NCI-H2227 (cell line): ENCODE results near the gene CLMN.

Source experiments
- DNase-seq: peaks from one replicate; lab custom pipeline; 2025; ENCODE audit not compliant: unreplicated experiment; lab: John Stamatoyannopoulos, UW

The CLMN gene

DNA sequence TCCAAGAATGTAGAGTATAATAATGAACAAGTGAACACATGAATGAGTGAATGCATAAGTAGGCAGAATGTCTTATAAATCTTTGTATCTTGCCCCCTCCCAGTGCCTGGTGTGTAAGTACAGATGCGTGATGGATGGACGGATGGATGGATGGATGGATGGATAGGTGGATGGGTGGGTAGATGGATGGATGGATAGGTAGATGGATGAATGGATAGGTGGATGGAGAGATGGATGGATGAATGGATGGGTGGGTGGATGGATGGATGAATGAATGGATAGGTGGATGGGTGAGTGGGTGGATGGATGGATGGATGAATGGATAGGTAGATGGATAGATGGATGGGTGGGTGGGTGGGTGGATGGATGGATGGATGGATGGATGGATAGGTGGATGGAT is 74.4 kb downstream of the CLMN start:
- no peak for DNase-seq

DNA sequence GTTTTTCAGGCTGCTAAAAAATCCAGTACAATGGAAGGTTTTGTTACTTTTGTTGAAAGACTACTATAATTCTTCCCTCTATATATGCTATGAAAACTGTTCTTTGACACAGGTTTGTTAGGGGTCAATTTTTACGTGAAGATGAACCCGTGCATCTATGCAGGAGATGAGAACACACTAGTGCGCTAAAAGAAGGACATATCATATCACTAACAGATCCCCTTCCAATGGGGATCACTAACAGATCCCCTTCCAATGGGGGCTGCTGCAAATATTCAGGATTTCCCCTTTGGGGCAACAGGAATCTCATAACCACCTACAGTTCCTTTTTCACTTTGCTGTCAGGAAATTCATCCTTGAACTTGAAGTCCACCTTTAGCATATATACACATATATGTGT is 75.1 kb downstream of the CLMN start:
- DNase-seq: no peak

DNA sequence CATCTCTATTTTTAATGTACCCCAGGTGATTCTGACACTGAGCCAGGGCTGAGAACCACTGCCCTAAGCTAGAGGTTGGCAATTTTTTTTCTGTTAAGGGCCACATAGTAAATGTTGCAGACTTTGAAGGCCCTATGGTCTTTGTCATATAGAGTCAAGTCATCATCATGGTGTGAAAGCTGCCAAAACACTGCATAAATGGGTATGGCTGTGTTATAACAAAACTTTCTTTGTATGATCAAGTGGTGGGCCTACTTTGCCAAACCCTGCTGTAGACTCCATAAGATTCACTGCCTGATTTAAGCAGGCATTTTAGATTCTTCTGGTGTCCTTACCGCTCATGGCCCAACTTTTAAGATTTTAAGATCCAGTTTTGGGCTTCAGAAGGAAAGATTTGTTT is 76.8 kb downstream of the CLMN start:
- DNase-seq: no peak

DNA sequence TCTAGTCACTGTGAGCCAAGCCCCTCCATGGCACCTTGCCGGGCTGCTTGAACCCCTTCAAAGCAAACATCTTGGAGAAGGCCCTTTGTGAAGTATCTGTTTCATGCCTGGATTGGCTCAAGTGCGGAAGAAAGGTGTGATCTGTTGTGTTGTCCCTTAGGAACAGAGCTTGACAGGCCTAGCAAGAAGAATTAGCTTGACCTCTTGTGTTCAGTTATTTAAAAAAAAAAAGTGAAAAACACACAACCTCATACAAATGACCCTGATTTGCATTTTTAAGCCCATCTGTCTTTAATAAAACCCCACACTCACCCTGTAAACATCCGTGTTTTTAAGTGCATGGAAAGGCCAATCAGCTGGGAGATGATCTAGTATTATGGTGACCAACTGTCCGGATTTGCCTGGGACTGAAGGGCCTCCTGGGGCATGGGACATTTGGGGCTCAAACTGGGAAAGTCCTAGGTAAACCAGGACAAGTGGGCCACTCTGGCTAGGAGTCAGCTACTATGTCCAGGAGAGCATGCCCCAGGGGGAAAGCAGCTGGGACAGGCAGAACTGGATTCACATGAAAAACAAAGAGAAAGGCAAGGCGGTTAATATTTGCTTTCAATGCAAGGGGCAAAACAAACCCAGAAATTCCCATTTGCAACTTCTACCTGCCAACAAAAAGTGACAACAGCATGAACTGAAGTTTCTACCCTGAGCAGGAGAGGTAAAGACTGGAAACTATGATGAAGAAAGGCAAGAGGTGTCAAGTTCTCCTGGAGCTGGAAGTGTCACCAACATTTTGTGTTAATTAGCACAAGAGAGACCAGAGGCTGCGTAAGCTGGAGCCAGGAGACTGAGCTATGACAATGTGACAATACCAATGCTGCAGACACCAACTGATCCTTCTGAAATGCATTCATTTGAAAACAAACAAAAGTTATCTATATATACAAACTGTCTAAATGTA is 78.6 kb downstream of the CLMN start:
- DNase-seq: no peak

DNA sequence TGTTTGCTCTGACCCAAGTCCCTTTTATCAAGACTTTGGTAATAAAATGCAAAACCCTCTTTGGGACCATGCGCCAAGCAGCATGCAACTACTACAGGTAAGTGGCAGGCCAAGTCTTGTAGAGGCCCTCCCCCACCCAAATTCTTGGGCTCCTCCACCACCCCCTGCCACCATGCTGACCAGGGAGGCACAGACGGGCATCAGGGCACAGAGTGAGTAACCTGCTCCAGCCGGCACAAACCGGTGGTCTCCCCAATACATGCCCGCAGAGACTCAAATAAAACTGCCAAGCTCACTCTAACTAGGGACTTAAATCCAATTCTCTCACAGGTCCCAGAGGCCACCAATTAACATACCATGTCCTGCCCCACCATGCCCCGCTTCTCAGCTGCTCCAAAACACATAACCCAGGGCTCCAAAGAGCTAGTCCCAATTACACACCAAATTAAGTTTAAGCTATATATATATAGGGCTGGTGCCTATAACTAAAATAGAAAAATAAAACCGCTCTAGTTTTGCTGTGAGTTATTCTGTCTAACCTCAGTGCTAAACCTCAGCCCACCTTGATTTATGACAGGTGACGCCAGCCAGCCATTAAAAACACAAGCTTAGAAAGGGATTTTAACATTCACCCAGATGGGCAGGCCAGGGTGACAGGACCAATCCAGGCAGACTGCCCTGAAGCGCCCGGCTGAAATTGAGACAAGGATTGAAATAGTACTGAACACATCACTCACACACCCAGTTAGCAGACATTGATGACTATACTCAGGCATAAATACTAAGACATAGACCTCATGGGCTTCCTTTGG is 81.0 kb downstream of the CLMN start:
- DNase-seq: no peak

DNA sequence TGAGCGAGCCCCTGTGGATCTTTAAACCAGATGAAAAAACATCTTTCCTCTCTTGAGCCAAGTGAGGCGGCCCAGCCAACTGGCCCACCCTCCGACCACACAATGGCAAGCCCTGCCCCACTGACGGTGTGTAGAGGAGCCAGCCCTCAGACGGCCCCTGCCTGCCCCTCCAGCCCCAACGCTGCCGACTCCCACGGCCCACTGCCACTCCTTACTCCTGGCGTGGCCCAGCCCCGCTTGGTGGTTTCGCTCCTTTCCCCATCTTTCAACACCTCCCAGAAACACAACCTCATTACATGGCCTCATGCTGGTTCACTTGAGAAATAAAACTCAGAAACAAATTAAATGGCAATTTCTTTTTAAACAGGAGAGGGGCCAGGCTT is 81.8 kb downstream of the CLMN start:
- DNase-seq: no peak

DNA sequence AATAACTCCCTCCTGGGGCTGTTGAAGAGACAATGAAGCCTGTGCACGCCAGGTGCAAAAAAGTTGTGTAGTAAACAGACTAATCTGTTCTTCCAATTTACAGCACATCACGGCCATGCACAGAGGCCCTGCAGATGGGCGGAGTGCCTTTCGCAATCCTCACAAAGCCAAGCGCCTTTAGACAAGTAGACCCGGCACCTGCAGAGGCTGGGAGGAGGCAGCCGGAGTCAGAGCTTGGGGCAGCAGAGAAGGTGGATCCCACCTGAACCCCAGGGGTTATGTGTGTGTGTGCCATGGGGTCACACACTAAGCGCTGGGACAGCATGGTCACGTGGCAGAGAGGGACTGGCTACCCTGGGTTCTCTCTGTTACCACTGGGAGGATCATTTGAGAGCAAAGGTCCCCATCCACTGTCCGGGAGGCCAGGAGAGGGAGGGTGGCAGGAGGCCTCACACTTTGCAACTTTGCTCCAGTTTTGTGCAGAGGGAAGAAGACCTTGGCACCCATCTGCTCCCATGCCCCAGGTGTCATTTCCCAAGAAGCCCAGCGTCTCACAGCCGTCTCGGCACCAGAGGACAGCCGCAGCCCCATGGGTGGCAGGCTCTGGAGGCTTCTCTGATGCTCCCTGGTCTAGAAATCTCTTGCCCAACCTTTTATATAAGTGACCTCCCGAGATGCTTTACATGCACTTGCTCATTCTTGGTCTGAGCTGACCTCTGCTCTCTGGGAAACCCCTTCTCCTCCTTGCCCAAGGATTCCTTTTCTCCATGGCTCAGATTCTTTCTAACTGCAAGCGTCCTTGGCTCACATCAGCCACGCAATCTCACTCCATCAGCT is 82.4 kb downstream of the CLMN start:
- no peak for DNase-seq

DNA sequence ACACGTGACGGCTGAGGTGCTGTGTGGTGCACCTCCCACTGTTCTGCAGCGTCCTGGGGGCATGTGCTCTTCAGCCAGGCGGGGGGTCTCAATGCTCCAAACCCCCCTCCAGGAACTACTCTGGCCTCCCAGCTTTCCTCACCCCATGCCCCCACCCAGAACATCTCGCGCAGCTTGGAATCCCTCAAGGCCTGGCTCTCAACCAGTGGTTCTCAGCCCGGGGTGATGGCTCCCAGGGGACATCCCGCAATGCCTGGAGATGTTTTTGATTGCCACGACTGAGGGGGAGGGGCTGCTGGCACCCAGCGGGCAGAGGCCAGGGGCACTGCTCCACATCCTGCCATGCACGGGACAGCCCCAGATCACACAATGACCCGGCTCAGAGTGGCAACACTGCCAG is 83.5 kb downstream of the CLMN start:
- DNase-seq: no peak

DNA sequence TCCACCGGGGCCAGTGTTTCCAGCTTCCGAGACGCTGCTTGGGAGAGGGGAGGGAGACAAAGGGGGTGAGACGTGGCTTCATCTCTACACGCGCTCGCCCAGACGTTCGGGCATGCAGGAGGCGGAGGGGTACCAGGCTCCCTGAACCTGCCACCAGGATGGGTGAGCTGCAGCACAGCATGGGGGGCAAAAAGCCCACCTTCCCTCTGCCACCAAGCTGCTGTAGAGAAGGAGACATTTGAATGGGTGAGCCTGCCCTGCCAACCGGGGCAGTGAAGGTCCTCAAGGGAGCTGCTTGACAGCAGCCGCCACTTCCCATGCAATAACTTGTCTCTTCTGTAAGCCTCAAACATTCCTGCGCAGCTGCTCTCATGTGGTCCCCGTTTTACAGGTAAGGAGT is 83.9 kb downstream of the CLMN start:
- DNase-seq: no peak

DNA sequence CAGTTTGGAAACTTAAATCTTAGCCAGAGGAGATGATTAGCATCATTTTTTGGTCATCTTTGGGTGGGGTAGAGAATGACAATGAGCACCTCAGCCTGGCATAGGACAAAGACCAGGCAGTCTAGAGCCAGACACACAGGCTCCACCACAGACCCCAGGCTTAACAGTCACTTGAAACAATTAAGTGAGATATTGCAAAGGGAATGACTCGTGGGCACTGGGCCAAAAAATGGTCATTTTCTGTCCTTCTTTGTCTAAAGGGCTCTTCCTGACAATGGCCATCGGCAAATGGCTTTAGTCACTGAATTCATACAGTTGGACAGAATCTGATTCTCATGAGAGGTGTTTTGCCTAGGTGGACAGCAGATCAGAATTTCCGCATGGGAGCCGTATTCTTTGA is 84.4 kb downstream of the CLMN start:
- DNase-seq: no peak

DNA sequence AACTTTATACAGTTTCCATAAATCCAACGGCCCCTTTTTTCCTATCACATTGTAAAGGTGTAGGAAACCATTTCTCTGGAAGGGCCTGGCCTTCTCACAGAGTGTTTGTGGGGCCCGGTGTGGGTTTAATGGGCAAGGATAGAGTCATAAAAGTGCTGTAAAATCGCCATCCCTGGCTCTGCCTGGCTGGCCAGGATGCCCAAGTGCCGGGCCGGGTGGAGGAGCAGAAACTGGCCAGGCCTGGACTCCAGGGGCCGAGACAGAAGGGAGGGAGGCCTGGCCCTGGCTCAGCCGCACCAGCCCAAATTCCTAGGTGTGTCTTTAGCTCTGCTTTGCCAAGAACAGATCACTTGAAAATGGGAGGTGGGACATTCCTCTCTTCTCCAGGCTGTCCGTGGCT is 85.3 kb downstream of the CLMN start:
- DNase-seq: no peak

DNA sequence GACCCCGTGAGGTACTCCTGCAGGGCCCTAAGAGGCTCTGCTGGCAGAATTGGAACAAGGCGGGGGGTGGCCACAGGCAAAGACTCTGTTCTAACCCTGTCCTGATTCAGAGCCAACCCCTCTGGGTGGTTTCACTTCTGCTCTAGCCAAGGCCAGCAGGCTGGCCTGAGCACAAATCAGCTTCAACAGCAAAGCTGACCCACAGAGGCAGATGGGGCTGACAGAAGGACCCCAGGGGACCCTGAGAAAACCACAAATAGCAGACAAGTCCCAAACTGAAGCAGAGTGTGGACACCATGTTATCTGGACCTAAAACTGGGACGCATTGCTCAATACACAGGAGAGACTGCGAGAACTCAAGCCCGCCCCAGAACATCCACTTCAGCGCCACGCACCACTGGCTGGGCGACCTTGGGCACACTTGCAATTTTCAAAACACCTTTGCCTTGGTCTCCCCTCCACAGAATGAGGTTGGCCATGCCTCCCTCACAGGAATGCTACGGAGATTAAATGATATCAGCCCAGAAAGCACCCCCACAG is 85.9 kb downstream of the CLMN start:
- no peak for DNase-seq

DNA sequence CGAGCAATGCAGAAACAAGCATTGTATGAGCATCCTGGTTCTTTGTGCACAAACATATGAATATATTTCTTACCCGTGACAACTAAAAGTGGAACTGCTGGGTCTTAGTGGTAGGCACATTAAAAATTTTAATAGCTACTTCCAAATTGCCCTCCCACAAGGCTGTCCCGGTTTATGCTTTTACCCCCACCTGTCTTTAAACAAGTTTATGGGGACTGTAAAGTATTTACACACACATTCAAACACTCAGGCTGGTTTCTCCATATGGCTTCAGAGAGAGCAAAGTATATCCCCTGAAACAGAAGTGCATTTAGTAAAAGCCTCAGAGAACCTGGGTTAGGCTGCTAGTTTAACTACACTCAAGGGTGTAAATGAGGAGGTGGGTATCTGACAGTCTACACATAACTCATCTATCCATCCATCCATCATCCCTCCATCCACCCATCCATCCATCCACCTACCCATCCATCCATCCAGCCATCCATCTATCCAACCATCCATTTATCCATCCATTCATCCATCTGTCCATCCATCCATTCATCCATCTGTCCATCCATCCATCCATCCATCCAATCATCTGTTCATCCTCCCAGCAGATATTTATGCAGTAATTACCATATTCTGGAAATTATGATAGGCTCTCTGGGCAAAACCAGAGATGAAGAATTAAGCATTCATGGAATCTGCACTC is 86.7 kb downstream of the CLMN start:
- DNase-seq: no peak

DNA sequence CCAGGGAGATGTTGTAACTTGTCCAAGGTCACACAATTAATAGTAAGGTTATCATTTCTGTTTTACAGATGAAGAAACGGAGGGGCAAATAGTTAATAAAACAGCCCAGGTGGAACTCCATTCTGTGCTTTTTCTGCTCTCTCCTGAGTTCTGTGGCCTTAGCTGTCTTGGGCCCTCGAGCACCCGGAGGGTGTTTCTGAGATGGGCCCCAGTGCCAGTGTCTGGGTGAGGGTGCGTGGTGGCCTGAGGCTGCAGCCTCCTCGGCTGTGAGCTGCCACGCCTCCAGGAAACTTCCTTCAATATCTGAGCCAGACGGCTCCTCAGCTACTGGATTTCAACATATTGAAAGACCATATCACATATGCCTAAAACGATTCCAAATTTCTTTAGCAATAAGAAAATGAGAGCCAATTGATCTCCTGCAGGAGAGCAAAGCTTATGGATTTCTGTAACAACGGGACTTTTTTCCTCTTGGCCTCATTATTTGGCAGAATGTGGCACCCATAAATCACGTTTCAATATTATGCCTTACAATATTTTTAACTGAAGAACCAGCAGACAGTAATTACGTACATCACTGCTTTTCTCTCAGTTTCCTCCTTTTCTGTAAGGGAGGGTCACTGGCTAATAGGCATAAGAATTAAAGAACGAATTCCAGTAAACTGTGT is 87.6 kb downstream of the CLMN start:
- DNase-seq: no peak

DNA sequence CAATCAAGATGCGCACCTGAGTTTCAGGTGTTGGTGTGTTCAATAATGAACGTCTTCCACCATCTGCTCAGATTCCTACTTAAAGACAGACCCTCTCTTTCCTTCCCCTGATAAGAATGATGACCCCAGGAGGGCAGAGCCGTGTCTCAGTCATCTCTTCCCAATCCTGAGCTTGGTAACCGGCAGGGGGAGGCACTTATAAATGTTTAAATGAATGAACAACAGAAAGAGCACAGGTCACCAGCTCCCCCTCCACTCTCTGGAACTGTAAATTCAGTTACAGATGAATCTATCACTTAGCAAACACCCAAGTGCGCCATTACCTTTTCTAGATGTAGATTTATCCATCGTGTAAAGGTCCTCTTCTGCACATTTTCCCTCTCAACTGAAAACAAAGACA is 90.0 kb downstream of the CLMN start:
- no peak for DNase-seq

DNA sequence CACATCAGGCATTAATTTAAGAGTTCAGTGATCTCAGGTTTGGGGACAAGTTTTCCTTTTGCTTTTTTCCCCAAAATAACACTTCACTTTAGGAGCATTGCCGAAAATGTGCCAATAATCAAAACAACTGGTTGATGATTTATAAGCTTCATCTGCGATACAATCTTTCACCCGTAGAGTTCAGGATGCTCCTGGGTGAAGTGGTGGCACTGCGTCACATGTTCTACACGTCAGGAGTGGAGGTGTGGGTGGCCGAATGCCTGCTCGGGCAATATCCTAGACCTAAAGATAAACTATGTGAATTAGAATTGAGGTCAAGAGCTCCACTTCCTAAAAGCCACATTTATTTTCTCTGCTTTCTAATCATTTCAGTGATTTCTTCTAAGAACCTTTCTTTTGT is 91.5 kb downstream of the CLMN start:
- no peak for DNase-seq

DNA sequence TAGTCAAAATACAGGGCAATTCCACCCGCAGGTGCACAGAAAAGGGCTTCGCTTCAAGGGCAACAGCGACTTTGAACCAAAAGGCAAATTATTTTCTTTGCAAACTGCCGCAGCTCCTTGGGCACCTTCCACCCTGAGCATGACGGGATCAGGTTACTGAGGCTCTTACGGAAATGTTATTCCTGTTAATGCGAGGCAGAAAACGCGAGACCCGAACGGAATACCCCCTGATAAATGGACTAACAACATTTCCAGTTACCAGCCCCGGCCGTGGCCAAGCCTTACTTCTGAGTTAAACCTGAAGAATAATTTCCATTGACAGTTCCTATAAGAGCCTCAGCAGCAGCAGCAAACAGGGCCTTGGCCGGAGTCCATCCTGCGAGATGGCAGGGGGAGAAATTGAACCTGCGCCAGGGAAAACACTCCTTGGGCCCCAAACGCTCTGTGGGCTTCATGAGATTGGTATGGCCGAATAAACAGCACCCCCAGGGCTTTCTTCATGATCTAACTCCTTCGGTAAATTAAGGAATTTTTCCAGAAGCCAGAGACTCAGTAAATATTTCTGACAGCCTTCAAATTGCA is 92.3 kb downstream of the CLMN start:
- no peak for DNase-seq

DNA sequence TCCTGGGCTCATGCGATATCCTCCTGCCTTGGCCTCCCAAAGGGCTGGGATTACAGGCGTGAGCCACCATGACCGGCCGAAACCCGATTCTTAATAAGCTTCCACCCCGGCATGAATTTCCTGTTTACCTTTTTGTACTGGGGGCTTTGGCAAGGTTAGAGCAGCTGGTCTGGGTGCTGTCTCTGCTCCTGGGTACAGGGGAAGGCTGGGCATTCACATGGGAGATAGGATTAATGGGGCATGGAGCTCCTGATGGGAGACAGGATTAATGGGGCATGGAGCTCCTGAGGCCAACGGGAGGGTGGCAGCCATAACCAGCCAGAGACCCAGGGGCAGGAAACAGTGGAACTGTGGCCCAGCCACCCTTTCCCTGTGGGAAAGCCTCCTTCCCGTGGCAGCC is 92.9 kb downstream of the CLMN start:
- DNase-seq: no peak

DNA sequence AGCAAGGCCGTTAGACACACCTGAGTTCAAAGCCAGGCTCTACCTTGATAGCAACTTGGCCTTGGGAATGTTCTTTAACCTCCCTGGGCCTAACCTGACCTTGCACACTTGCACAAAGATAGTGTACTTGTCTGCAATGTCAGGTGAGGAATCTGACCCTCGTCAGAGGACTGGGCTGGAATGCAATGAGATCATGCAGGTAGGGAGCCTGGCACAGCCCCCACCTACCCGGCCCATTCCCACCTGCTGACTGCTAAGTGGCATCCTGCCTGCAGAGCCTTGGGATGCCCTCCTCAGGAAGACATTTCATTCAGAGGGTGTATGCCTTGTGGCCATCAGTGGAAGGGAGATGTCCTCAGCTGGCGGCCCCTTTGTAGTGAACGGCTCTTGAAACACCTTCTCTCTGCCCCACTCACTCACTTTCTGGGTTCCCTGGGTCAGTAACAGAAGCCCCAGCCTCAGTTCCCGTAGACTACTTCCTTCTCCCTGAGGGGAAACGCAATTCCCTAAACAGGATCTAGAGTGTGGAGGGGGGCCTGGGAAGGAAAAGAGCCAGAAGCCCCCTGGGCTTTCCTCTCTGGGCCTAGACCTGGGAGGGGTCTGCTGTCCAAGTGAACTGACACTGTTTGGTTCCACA is 94.3 kb downstream of the CLMN start:
- no peak for DNase-seq
